C4-2B (cell line): ENCODE data around the gene SYT15B.
"Not testable (repeated sequence)": the region's sequence is repeated elsewhere in the genome, so short reads cannot be mapped to it uniquely, and the experiment has no call there.

Experiments
- ZFX ChIP-seq: fragments of 450-650 bp; IDR thresholded peaks from 2 replicates; pipeline ENCODE4 v1.6.1; 2017
- TF ChIP-seq, protein P1 (sequence below): fragments of 450-650 bp; conservative IDR thresholded peaks from 2 replicates; pipeline ENCODE4 v1.5.1; 2017; ENCODE audit warnings: mild to moderate bottlenecking

DNA sequence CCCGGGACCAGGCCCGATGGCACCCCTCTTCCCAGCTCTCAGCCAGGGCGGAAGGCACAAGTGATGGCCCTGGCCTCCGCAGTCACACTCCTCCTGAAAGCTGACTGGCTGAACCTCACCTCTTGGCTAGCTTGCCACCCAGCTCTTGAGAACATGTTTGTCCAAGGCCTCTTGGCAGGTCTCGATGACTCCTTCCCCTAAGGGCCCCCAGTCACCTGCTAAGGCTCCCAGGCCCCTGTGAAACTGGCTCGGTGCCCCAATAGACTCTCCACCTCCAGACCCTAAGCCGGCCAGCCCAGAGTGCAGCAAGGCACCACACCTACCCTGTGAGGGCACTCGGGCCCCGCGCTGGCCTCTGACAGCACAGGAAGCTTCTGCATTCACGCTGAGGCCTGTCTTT is 4.5 kb downstream of the SYT15B start:
- TF ChIP-seq, protein P1, sequence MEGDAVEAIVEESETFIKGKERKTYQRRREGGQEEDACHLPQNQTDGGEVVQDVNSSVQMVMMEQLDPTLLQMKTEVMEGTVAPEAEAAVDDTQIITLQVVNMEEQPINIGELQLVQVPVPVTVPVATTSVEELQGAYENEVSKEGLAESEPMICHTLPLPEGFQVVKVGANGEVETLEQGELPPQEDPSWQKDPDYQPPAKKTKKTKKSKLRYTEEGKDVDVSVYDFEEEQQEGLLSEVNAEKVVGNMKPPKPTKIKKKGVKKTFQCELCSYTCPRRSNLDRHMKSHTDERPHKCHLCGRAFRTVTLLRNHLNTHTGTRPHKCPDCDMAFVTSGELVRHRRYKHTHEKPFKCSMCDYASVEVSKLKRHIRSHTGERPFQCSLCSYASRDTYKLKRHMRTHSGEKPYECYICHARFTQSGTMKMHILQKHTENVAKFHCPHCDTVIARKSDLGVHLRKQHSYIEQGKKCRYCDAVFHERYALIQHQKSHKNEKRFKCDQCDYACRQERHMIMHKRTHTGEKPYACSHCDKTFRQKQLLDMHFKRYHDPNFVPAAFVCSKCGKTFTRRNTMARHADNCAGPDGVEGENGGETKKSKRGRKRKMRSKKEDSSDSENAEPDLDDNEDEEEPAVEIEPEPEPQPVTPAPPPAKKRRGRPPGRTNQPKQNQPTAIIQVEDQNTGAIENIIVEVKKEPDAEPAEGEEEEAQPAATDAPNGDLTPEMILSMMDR = not testable (repeated sequence)
- TF ChIP-seq ZFX = not testable (repeated sequence)
